Effector memory CD8-positive, alpha-beta T cell (primary cell): ENCODE data around the gene ARHGAP10.
A peak's percentile ranks its signal among the peaks of the same experiment; 100 is the strongest.

Source experiments
- ATAC-seq: fragments of 150-1000 bp; cut with Tn5 transposase; replicated peaks from 2 replicates; pipeline ENCODE4 v1.10.0; 2021; ENCODE audit warnings: mild to moderate bottlenecking, moderate library complexity
- DNase-seq, 3 experiments: peaks; one replicate each; pipeline ENCODE4 v3.0.0; 2021
- H3K27ac Mint-ChIP-seq, 2 donors: one replicate each; pipeline ENCODE4 v1.8.0; 2022; ENCODE audit warnings: mild to moderate bottlenecking in 2 of 2, mixed read lengths in 2 of 2, moderate library complexity in 2 of 2
- H3K27me3 Mint-ChIP-seq, 2 donors: one replicate each; pipeline ENCODE4 v1.8.0; 2022; ENCODE audit warnings: mixed read lengths in 2 of 2
- H3K36me3 Mint-ChIP-seq: one replicate; pipeline ENCODE4 v1.8.0; 2022; ENCODE audit warnings: mild to moderate bottlenecking, moderate library complexity, mixed read lengths; ENCODE audit not compliant: insufficient read depth
- H3K4me1 Mint-ChIP-seq, 2 donors: one replicate each; pipeline ENCODE4 v1.8.0; 2022; ENCODE audit warnings: low read depth in 2 of 2, mixed read lengths in 2 of 2
- H3K4me3 Mint-ChIP-seq, 2 donors: one replicate each; pipeline ENCODE4 v1.8.0; 2022; ENCODE audit warnings: mild to moderate bottlenecking in 2 of 2, mixed read lengths in 2 of 2, moderate library complexity in 2 of 2
- H3K9me3 Mint-ChIP-seq, 2 donors: one replicate each; pipeline ENCODE4 v1.8.0; 2022; ENCODE audit warnings: mixed read lengths in 2 of 2

ARHGAP10 gene

GRCh38 chr4:147965056-147965455 is 233.2 kb downstream of the ARHGAP10 start:
- Mint-ChIP-seq H3K4me1 (peaks cover 0 to 8% of the 10 kb centered on the region in 2 donors), H3K27me3 (no peaks in the 10 kb centered on the region), H3K27ac (no peak overlapping the region), H3K36me3 (no peaks in the 10 kb centered on the region), H3K4me3 (no peak overlapping the region), H3K9me3 (no peaks in the 10 kb centered on the region)
- no peak for ATAC-seq
- no peak for DNase-seq

- H3K9me3 Mint-ChIP-seq, result no peaks in the 10 kb centered on the region
- ATAC-seq (no peak), DNase-seq (no peak)
- no peaks in the 10 kb centered on the region for H3K27me3 Mint-ChIP-seq
- H3K36me3 Mint-ChIP-seq, result no peaks in the 10 kb centered on the region
- H3K27ac Mint-ChIP-seq, result no peak overlapping the region
- peaks cover 0 to 8% of the 10 kb centered on the region in 2 donors for H3K4me1 Mint-ChIP-seq
- H3K4me3 Mint-ChIP-seq, result no peak overlapping the region
Measured at GRCh38 chr4:147965873-147966272, 234.0 kb downstream of the ARHGAP10 start.

DNA sequence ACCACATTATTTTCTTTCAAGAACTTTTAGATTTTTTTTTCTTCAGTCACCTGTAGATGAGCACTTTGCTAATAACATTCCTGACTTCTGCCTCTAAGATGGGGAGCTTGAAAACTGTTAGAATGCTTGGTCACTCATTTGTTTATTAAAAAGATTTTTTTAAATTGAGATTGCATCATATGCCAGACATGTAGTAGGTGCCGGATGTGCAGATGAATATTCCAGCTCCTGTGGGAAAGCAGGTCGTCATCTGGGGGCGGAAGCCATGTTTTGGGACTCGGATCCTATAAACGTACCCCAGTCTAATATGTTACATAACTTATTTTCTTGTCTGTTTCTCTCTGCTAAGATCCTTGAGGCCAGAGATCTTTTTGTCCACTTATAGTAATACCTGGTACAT is 236.8 kb downstream of the ARHGAP10 start:
- no peaks in the 10 kb centered on the region for H3K9me3 Mint-ChIP-seq
- no peaks in the 10 kb centered on the region for H3K36me3 Mint-ChIP-seq
- no peaks in the 10 kb centered on the region for H3K27me3 Mint-ChIP-seq
- ATAC-seq, result no peak
- peaks cover 0 to 3% of the 10 kb centered on the region in 2 donors for H3K4me1 Mint-ChIP-seq
- no peak overlapping the region for H3K27ac Mint-ChIP-seq
- no peak for DNase-seq
- H3K4me3 Mint-ChIP-seq, result no peak overlapping the region

DNA sequence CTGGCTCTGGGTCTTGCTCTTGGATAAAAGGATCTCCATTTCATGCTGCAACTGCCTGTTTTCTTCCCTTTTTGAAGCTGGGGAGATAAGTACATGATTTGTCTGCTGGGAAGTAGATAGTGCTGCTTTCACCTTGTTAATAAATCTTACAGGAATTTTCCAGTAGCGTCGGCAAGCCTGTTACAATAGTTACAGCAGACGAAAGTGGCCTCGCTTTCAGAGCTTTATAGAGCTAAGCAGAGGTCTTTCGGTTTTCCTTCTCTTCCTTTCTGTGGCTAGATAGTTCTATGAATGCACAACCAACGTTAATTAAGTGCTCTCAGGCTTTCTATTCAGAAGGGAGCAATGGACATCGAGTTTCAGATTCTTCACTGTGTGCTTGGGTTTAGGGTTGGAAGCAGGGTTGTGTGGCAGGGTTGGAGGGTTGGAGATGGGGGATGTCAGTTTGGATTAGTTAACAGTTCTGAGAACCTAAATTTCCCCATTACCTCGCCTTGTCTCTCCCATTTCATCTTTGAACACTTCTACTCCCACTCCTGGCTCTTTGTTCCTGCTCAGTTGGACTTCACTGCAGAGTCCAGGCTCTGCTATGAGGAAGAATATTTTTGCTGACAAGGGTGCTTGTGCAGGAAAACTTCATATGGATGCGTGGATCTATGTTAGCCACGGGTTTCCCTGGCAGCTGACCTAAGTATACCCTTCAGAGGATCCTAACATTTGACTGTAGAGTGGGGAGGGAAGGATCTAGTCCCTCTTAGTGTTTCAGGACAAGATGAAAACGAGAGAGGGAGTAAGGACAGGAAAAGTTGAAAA is 237.9 kb downstream of the ARHGAP10 start:
- DNase-seq, result no peak
- Mint-ChIP-seq H3K27ac (no peak overlapping the region), H3K27me3 (no peaks in the 10 kb centered on the region), H3K36me3 (no peaks in the 10 kb centered on the region), H3K4me1 (peaks cover 0 to 3% of the 10 kb centered on the region in 2 donors), H3K4me3 (no peak overlapping the region), H3K9me3 (no peaks in the 10 kb centered on the region)
- no peak for ATAC-seq

DNA sequence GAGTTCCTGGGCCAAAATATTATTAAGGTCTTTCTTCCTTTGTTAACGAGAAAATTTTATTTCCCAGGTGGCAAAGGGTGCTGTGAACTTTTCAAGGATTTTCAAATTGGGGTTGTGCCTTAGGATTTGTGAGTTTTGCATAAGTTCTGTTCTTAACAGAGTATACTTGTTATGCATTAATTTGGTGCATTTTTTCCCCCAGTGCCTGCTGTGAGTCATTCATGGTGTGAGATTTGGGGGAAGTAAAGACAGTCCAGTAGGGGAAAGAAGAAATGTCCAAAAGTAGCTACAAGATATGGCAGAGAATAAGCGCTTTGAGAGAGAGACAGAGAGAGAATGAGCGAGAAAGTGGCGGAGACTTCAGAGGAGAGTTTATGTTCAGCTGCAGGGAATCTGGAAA is 239.2 kb downstream of the ARHGAP10 start:
- Mint-ChIP-seq H3K4me3 (no peak overlapping the region), H3K36me3 (no peaks in the 10 kb centered on the region), H3K9me3 (no peaks in the 10 kb centered on the region), H3K27me3 (no peaks in the 10 kb centered on the region), H3K27ac (no peak overlapping the region), H3K4me1 (peaks cover 0 to 2% of the 10 kb centered on the region in 2 donors)
- DNase-seq, result no peak
- ATAC-seq, result no peak

- H3K4me3 Mint-ChIP-seq, result no peak overlapping the region
- no peak overlapping the region for H3K27ac Mint-ChIP-seq
- no peak for DNase-seq
- no peak for ATAC-seq
- H3K27me3 Mint-ChIP-seq, result no peaks in the 10 kb centered on the region
- H3K9me3 Mint-ChIP-seq, result no peaks in the 10 kb centered on the region
- no peaks in the 10 kb centered on the region for H3K36me3 Mint-ChIP-seq
- H3K4me1 Mint-ChIP-seq, result peaks cover 13 to 15% of the 10 kb centered on the region in 2 donors
Measured at GRCh38 chr4:147975325-147975724, 243.4 kb downstream of the ARHGAP10 start.

DNA sequence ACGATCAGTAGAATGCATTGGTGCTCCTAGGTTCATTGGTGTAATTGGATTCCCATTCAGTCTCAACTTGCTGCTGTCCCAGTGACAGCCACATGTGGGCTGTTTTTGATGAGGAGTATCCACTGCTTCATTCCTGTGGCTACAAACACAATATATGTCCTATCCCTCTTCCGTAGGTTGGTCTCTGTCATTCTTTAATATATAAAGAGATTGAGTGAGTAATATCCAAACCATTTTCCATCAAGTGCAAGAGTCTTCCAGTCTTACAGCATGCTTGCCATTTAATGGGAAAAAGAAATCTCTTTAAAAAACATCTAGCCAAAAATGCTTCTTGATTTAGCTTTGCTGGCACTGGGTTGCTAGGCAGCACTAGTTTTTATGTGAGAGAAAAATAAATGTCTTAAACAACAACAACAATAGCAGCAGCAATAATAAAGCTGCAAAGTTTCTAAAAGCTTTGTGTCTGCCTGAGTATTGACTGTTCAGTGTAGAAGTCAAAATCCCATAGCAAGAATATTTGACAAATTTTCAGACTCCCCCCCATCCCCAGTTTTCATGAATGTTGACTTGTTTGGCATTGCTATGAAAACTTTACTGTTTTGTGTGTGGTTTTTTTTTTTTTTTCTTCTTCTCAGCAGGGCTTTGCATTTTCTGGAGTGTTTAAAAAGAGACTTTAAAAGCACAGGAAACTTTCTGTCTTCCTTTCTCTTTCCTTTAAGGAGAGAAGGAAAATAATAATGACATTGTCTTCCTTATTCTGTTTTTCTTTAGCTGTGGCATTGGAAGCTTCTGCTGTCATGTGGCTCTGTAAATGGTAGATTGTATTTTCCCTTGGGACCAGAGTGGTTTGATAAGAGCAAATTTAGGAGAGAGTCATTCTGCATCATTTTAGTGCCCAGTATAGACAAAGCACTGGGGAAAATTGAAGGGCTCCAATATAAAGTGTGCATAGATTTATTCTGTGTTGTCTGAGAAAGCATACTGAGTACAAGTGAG is 244.3 kb downstream of the ARHGAP10 start:
- Mint-ChIP-seq H3K9me3 (no peaks in the 10 kb centered on the region), H3K4me3 (no peak overlapping the region), H3K4me1 (peaks cover 22 to 23% of the 10 kb centered on the region in 2 donors), H3K27me3 (no peaks in the 10 kb centered on the region), H3K36me3 (no peaks in the 10 kb centered on the region), H3K27ac (peak overlapping the region; percentile 0 to 7)
- ATAC-seq (no peak), DNase-seq (no peak)

DNA sequence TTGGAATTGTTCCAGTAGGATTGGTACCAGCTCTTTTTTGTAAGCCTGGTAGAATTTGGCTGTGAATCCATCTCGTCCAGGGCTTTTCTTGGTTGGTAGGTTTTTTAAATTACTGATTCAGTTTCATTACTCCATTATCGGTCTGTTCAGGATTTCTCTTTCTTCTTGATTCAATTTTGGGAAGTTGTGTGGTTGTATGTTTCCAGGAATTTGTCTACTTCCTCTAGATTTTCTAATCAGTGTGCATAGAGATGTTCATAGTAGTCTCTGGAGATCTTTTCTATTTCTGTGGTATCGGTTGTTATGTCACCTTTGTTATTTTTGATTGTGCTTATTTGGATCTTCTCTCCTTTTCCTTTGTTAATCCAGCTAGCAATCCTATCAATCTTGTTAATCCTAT is 248.7 kb downstream of the ARHGAP10 start:
- H3K4me3 Mint-ChIP-seq, result no peak overlapping the region
- ATAC-seq, result no peak
- peaks cover 31 to 38% of the 10 kb centered on the region in 2 donors for H3K4me1 Mint-ChIP-seq
- no peaks in the 10 kb centered on the region for H3K27me3 Mint-ChIP-seq
- no peaks in the 10 kb centered on the region for H3K36me3 Mint-ChIP-seq
- H3K9me3 Mint-ChIP-seq, result no peaks in the 10 kb centered on the region
- no peak overlapping the region for H3K27ac Mint-ChIP-seq
- DNase-seq, result no peak

GRCh38 chr4:147981305-147981704 is 249.4 kb downstream of the ARHGAP10 start:
- no peak overlapping the region for H3K4me3 Mint-ChIP-seq
- DNase-seq, result no peak
- peak overlapping the region; percentile 9 to 61 for H3K27ac Mint-ChIP-seq

GRCh38 chr4:147984065-147984777 is 252.3 kb downstream of the ARHGAP10 start:
- H3K9me3 Mint-ChIP-seq, result no peaks in the 10 kb centered on the region
- peak; percentile 54 for ATAC-seq

More at GRCh38 chr4:147981305-147981704, 249.4 kb downstream of the ARHGAP10 start:
- no peaks in the 10 kb centered on the region for H3K27me3 Mint-ChIP-seq
- ATAC-seq, result no peak
- no peaks in the 10 kb centered on the region for H3K9me3 Mint-ChIP-seq
- no peaks in the 10 kb centered on the region for H3K36me3 Mint-ChIP-seq
- peaks cover 31 to 38% of the 10 kb centered on the region in 2 donors for H3K4me1 Mint-ChIP-seq

GRCh38 chr4:147984778-147985138 is 252.9 kb downstream of the ARHGAP10 start:
- no peak for DNase-seq
- H3K27ac Mint-ChIP-seq, result peak overlapping the region in 1 of 2 donors; percentile 41
- no peaks in the 10 kb centered on the region for H3K36me3 Mint-ChIP-seq
- ATAC-seq, result no peak
- no peaks in the 10 kb centered on the region for H3K27me3 Mint-ChIP-seq
- no peak overlapping the region for H3K4me3 Mint-ChIP-seq
- peaks cover 23 to 33% of the 10 kb centered on the region in 2 donors for H3K4me1 Mint-ChIP-seq
- H3K9me3 Mint-ChIP-seq, result no peaks in the 10 kb centered on the region

More at GRCh38 chr4:147984065-147984777, 252.3 kb downstream of the ARHGAP10 start:
- no peaks in the 10 kb centered on the region for H3K36me3 Mint-ChIP-seq
- H3K27ac Mint-ChIP-seq, result peak overlapping the region; percentile 41 to 64
- peak in 1 of 3 experiments; percentile 4 for DNase-seq
- peaks cover 24 to 38% of the 10 kb centered on the region in 2 donors for H3K4me1 Mint-ChIP-seq
- H3K4me3 Mint-ChIP-seq, result no peak overlapping the region
- H3K27me3 Mint-ChIP-seq, result no peaks in the 10 kb centered on the region

DNA sequence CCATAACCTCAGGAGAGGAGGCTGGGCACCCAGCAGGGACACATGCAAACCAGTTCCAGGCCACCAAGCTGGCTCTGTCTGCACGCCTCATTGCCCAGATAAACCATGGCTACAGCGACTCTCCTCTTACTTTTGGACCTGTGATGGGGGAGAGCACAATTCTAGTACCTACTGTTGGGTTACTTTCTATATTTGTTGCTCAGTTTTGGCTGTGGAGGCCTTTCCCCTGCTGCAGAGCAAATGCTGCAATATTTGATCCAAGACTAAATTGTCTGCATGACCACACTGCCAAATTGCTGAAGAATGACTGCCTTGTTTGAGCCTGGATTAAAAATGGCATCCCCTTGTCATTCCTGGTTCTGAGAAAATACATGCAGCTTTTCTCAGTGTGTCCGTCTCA is 253.5 kb downstream of the ARHGAP10 start:
- Mint-ChIP-seq H3K4me3 (no peak overlapping the region), H3K36me3 (no peaks in the 10 kb centered on the region), H3K27ac (no peak overlapping the region), H3K9me3 (no peaks in the 10 kb centered on the region), H3K4me1 (peaks cover 17 to 27% of the 10 kb centered on the region in 2 donors), H3K27me3 (no peaks in the 10 kb centered on the region)
- ATAC-seq, result no peak
- no peak for DNase-seq

DNA sequence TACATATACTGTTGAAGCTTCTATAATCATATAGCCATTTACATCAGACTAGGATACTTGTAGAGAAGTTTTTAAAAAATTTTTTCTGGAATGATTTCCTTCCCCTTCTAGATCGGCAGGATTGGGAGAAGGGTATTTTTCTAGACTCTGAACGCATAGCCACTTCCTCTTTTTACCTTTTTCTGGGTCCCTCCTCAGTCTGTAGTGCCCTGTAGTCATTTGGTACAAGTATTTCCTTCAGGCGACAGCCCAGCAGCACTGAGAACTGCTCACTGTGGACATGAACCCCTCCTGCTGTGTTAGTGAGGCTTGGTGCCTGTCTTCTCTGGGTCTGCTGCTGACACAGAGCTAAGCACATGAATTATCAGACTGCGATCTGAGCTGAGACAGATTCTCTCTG is 255.4 kb downstream of the ARHGAP10 start:
- no peaks in the 10 kb centered on the region for H3K27me3 Mint-ChIP-seq
- DNase-seq (no peak), ATAC-seq (no peak)
- no peaks in the 10 kb centered on the region for H3K36me3 Mint-ChIP-seq
- H3K4me3 Mint-ChIP-seq, result no peak overlapping the region
- H3K9me3 Mint-ChIP-seq, result no peaks in the 10 kb centered on the region
- peaks cover 6 to 9% of the 10 kb centered on the region in 2 donors for H3K4me1 Mint-ChIP-seq
- H3K27ac Mint-ChIP-seq, result peak overlapping the region in 1 of 2 donors; percentile 67
